H1 (cell line): Measurements from ENCODE around the gene MST1R. TPM values are rescaled to one million over a fixed set of nuclear protein-coding genes. Genes with fewer than 3 reads are reported as not detected.

Experiments used
- CTCF ChIA-PET: fragments of 300-600 bp; sonication (Branson Sonifier 250); formaldehyde crosslinking; loops from one replicate; lab custom pipeline; 2021; ENCODE audit not compliant: partially characterized antibody; lab: Charles Lee
- POLR2A ChIA-PET: fragments of 300-600 bp; sonication (Branson Sonifier 250); formaldehyde crosslinking; loops from one replicate; lab custom pipeline; 2021; ENCODE audit warnings: inconsistent platforms; ENCODE audit not compliant: partially characterized antibody; lab: Charles Lee
- DNase-seq, 2 experiments: peaks; one replicate each; pipeline versions ENCODE4 v3.0.0 to v3.0.0-alpha.2; 2010 to 2022; ENCODE audit warnings: low spot score in 2 of 2, low read depth in 1 of 2, mixed read lengths in 1 of 2
- FAIRE-seq: peaks from 2 replicates; lab custom pipeline; 2011; peaks lifted over from hg19 to GRCh38; lab: Jason Lieb, UNC
- H2AFZ ChIP-seq: 2 replicates; pipeline ENCODE4 v1.8.1; 2012; ENCODE audit warnings: low read length, inconsistent platforms
- H2AK5ac ChIP-seq: 2 replicates; pipeline ENCODE4 v1.6.1; 2013; ENCODE audit warnings: low read depth, low read length
- H2BK120ac ChIP-seq: replicated peaks from 2 replicates; pipeline ENCODE3; 2013; ENCODE audit warnings: low read depth, low read length, inconsistent platforms
- H2BK12ac ChIP-seq: 2 replicates; pipeline ENCODE4 v1.6.1; 2013; ENCODE audit warnings: low read depth, low read length
- H2BK15ac ChIP-seq: 2 replicates; pipeline ENCODE4 v1.6.1; 2013; ENCODE audit warnings: low read length
- H2BK20ac ChIP-seq: 2 replicates; pipeline ENCODE4 v1.6.1; 2013; ENCODE audit warnings: low read length
- H2BK5ac ChIP-seq: 2 replicates; pipeline ENCODE4 v1.6.1; 2013; ENCODE audit warnings: low read depth, low read length
- H3K14ac ChIP-seq: 2 replicates; pipeline ENCODE4 v1.6.1; 2013; ENCODE audit warnings: inconsistent platforms; ENCODE audit not compliant: insufficient read length
- H3K18ac ChIP-seq: 2 replicates; pipeline ENCODE4 v1.6.1; 2013; ENCODE audit warnings: low read length; ENCODE audit errors: extremely low read depth
- H3K23ac ChIP-seq: 2 replicates; pipeline ENCODE4 v1.6.1; 2013; ENCODE audit warnings: inconsistent platforms; ENCODE audit not compliant: insufficient read length
- H3K23me2 ChIP-seq: 2 replicates; pipeline ENCODE4 v1.6.1; 2013; ENCODE audit warnings: low read depth, low read length
- H3K27ac ChIP-seq: 2 replicates; pipeline ENCODE4 v1.6.1; 2011; ENCODE audit warnings: low read depth, low read length, inconsistent platforms
- H3K27me3 ChIP-seq, 4 experiments: replicated peaks in 1 of 4; 1 replicate in 1 of 4; 2 replicates in 3 of 4; pipeline versions ENCODE4 v1.6.1 to v1.8.1; 2011 to 2013; ENCODE audit warnings: low read length in 3 of 4, mild to moderate bottlenecking in 3 of 4, inconsistent platforms in 2 of 4, mixed read lengths in 2 of 4, moderate library complexity in 1 of 4; ENCODE audit not compliant: control insufficient read depth in 3 of 4, insufficient read depth in 3 of 4; ENCODE audit errors: extremely low read depth in 1 of 4
- H3K36me3 ChIP-seq, 4 experiments: 2 replicates each; pipeline versions ENCODE4 v1.6.1 to v1.8.1; 2011 to 2013; ENCODE audit warnings: mild to moderate bottlenecking in 4 of 4, low read length in 3 of 4, moderate library complexity in 2 of 4, control low read depth in 1 of 4, inconsistent platforms in 1 of 4; ENCODE audit not compliant: insufficient read depth in 4 of 4, control insufficient read depth in 2 of 4
- H3K4ac ChIP-seq: replicated peaks from 2 replicates; pipeline ENCODE3; 2013; ENCODE audit warnings: low read length, low read depth, mixed read lengths, inconsistent platforms; ENCODE audit not compliant: insufficient read length
- H3K4me1 ChIP-seq, 4 experiments: replicated peaks in 1 of 4; 1 replicate in 1 of 4; 2 replicates in 3 of 4; pipeline versions ENCODE4 v1.6.1 to v1.8.1; 2011 to 2013; ENCODE audit warnings: low read length in 3 of 4, inconsistent platforms in 2 of 4, mixed read lengths in 1 of 4; ENCODE audit not compliant: insufficient read depth in 4 of 4, control insufficient read depth in 3 of 4
- H3K4me2 ChIP-seq, 2 experiments: 2 replicates each; pipeline versions ENCODE4 v1.6.1 to v1.8.1; 2011 to 2013; ENCODE audit warnings: low read depth in 2 of 2, low read length in 2 of 2, control low read depth in 1 of 2, inconsistent platforms in 1 of 2, mild to moderate bottlenecking in 1 of 2; ENCODE audit not compliant: insufficient read depth in 1 of 2
- H3K4me3 ChIP-seq, 4 experiments: fragments of 200-600, 300-600 bp in 1 of 4; sonication (generic), shearing (Covaris generic), sonication (Bioruptor Twin) in 1 of 4; 2 replicates each; pipeline versions ENCODE4 v1.5.1 to v1.8.1; 2011 to 2016; ENCODE audit warnings: low read length in 4 of 4, low read depth in 3 of 4, control low read depth in 2 of 4, inconsistent platforms in 2 of 4, mild to moderate bottlenecking in 2 of 4, mixed read lengths in 1 of 4, moderate library complexity in 1 of 4; ENCODE audit not compliant: insufficient read depth in 2 of 4; ENCODE audit errors: extremely low read depth in 1 of 4
- H3K56ac ChIP-seq: replicated peaks from 2 replicates; pipeline ENCODE3; 2013; ENCODE audit warnings: low read depth, mild to moderate bottlenecking, mixed read lengths, low read length, inconsistent platforms; ENCODE audit not compliant: insufficient read length
- H3K79me1 ChIP-seq: 2 replicates; pipeline ENCODE4 v1.6.1; 2013; ENCODE audit warnings: low read depth, low read length, control low read depth
- H3K79me2 ChIP-seq, 2 experiments: 2 replicates each; pipeline versions ENCODE4 v1.6.1 to v1.8.1; 2012 to 2013; ENCODE audit warnings: low read length in 2 of 2, mild to moderate bottlenecking in 2 of 2, inconsistent platforms in 1 of 2; ENCODE audit not compliant: insufficient read depth in 2 of 2, control insufficient read depth in 1 of 2
- H3K9ac ChIP-seq, 4 experiments: replicated peaks in 1 of 4; 1 replicate in 1 of 4; 2 replicates in 3 of 4; pipeline versions ENCODE4 v1.6.1 to v1.8.1; 2011 to 2013; ENCODE audit warnings: low read depth in 3 of 4, low read length in 3 of 4, control low read depth in 2 of 4, mild to moderate bottlenecking in 2 of 4, moderate library complexity in 2 of 4, inconsistent platforms in 1 of 4; ENCODE audit errors: extremely low read depth in 1 of 4
- H3K9me3 ChIP-seq, 2 experiments: 2 replicates each; pipeline versions ENCODE4 v1.6.1 to v1.8.1; 2012 to 2013; ENCODE audit warnings: mild to moderate bottlenecking in 2 of 2, moderate library complexity in 2 of 2, control low read depth in 1 of 2, inconsistent platforms in 1 of 2, low read depth in 1 of 2, low read length in 1 of 2, mixed read lengths in 1 of 2; ENCODE audit not compliant: insufficient read depth in 2 of 2
- H4K20me1 ChIP-seq, 2 experiments: replicated peaks in 1 of 2; 2 replicates each; pipeline versions ENCODE3 to v1.8.1; 2011 to 2013; ENCODE audit warnings: inconsistent platforms in 2 of 2, low read length in 2 of 2, mild to moderate bottlenecking in 1 of 2; ENCODE audit not compliant: insufficient read depth in 2 of 2, control insufficient read depth in 1 of 2
- H4K5ac ChIP-seq: 2 replicates; pipeline ENCODE4 v1.6.1; 2013; ENCODE audit warnings: low read length, low read depth, mixed read lengths, inconsistent platforms; ENCODE audit not compliant: insufficient read length
- H4K8ac ChIP-seq: 2 replicates; pipeline ENCODE4 v1.8.0; 2013; ENCODE audit warnings: mild to moderate bottlenecking, moderate library complexity, low read length, inconsistent platforms; ENCODE audit not compliant: insufficient read depth; ENCODE audit errors: extremely low read depth
- H4K91ac ChIP-seq: replicated peaks from 2 replicates; pipeline ENCODE3; 2013; ENCODE audit warnings: low read length, mixed read lengths, inconsistent platforms; ENCODE audit not compliant: insufficient read length
- CHD2 ChIP-seq: IDR thresholded peaks from 2 replicates; pipeline ENCODE4 v1.6.1; 2012; ENCODE audit warnings: low read length, improper control_type of control experiment
- GABPA ChIP-seq: IDR thresholded peaks from 2 replicates; pipeline ENCODE4 v1.6.1; 2011; ENCODE audit warnings: mild to moderate bottlenecking, low read length, moderate library complexity, borderline replicate concordance; ENCODE audit not compliant: insufficient read depth
- JUN ChIP-seq: IDR thresholded peaks from 2 replicates; pipeline ENCODE4 v1.6.1; 2011; ENCODE audit warnings: low read depth, mild to moderate bottlenecking, improper control_type of control experiment, low read length
- RFX5 ChIP-seq: IDR thresholded peaks from 2 replicates; pipeline ENCODE4 v1.6.1; 2011; ENCODE audit warnings: low read depth, low read length, improper control_type of control experiment, borderline replicate concordance
- TAF1 ChIP-seq: IDR thresholded peaks from 2 replicates; pipeline ENCODE4 v1.6.1; 2011; ENCODE audit warnings: mild to moderate bottlenecking, low read depth, low read length
- YY1 ChIP-seq: IDR thresholded peaks from 2 replicates; pipeline ENCODE4 v1.6.1; 2011; ENCODE audit warnings: low read depth, mild to moderate bottlenecking, low read length
- WGBS, 2 experiments: shearing (Covaris generic) in 1 of 2; methylation state at CpG; one replicate each; pipeline versions ENCODE4 v1.1.6 to v1.1.7; 2013 to 2015; ENCODE audit warnings: low lambda C conversion rate in 2 of 2, mixed read lengths in 2 of 2, inconsistent platforms in 1 of 2, low coverage in 1 of 2, missing lambda C conversion rate in 1 of 2; ENCODE audit not compliant: insufficient replicate concordance in 2 of 2, insufficient coverage in 1 of 2, insufficient read length in 1 of 2; ENCODE audit errors: extremely low coverage in 1 of 2, missing lambda C conversion rate in 1 of 2; 5-methylcytosine and 5-hydroxymethylcytosine counted together
- polyA plus RNA-seq, 7 experiments: library from polyadenylated mRNA; depleted of rRNA in 3 of 7; stranded (reverse) in 5 of 7; unstranded in 2 of 7; fragments of >200 nt in 5 of 7; fragments of 200-250 nt in 2 of 7; gene quantifications; 1 replicate in 5 of 7; 2 replicates in 1 of 7; 4 replicates in 1 of 7; pipeline versions ENCODE4 v1.2.1 to v1.2.3, GENCODE V29; 2011 to 2013; ENCODE audit warnings: missing spikeins in 2 of 7, mixed read lengths in 2 of 7
- total RNA-seq: library from RNA; stranded (reverse); fragmentation: NEBNext Ultra II Directional; extraction: Animal tissue kit (Norgen Biotek cat#: 25700); gene quantifications from 2 replicates; pipeline ENCODE4 v1.2.1, GENCODE V29; 2021

Gene MST1R
- total and polyA plus RNA-seq, 2 of the 8 experiments (the other 6 are each of a cell fraction or from before 2014, with no cell fraction given) = 4.8 to 7.6 TPM

DNA sequence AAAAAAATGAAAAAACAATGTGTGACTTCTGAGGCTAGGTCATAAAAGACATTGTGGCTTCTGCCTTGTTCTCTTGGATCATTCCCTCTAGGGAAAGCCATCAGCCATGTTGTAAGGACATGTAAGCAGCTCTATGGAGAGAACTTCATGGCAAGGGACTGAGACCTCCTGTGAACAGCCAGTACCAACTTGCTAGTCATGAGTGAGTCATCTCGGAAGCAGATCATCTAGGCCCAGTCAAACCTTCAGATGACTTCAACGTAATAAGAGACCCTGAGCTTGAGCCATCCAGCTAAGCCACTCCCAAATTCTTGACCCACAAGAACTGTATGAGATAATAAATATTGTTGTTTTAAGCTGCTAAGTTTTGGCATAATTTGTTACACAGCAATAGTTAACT lies 21.0 kb upstream of the MST1R start:
- no peak overlapping the region for H3K9ac ChIP-seq
- no peaks in the 10 kb centered on the region for H4K20me1 ChIP-seq
- H3K27me3 ChIP-seq = no peaks in the 10 kb centered on the region
- no peak overlapping the region for H2BK12ac ChIP-seq
- peaks cover 0 to 4% (median 2%) of the 10 kb centered on the region in 4 experiments; a peak in 2 of 7 replicates for H3K4me1 ChIP-seq
- H2AFZ ChIP-seq = no peak overlapping the region
- H3K79me2 ChIP-seq = no peaks in the 10 kb centered on the region
- TF ChIP-seq YY1 (no peak), TAF1 (no peak), JUN (no peak), GABPA (no peak), RFX5 (no peak), CHD2 (no peak)
- DNase-seq (no peak), FAIRE-seq (no peak)
- H4K5ac ChIP-seq = no peak overlapping the region
- no peak overlapping the region for H2BK20ac ChIP-seq
- POLR2A ChIA-PET = interaction anchor here (1.1 to 1.2 kb wide), 2 partner anchors 10 to 12 kb away, joined by 3 to 7 read pairs; no protein-coding TSS in a partner anchor
- no peak overlapping the region for H3K4me2 ChIP-seq
- H3K23ac ChIP-seq = no peak overlapping the region
- no peak overlapping the region for H3K14ac ChIP-seq
- CTCF ChIA-PET = interaction anchor here (0.6 to 3.0 kb wide), 11 partner anchors 9 to 1845 kb away, joined by 3 to 17 read pairs (median 4); partner anchors contain the start of gene RBM6
- no peak overlapping the region for H3K56ac ChIP-seq
- H4K91ac ChIP-seq = no peak overlapping the region
- 89% methylated on average over 2 of the region's 2 CpGs; no CpG with 5 or more reads in 1 of the 2 experiments for WGBS, 2 experiments
- no peak overlapping the region for H4K8ac ChIP-seq
- H3K4ac ChIP-seq = no peak overlapping the region
- H3K9me3 ChIP-seq = no peaks in the 10 kb centered on the region
- no peak overlapping the region for H2AK5ac ChIP-seq
- no peaks in the 10 kb centered on the region for H3K36me3 ChIP-seq
- H2BK5ac ChIP-seq = no peak overlapping the region
- no peak overlapping the region for H3K18ac ChIP-seq
- no peak overlapping the region for H3K27ac ChIP-seq
- H2BK120ac ChIP-seq = no peak overlapping the region
- H3K79me1 ChIP-seq = no peaks in the 10 kb centered on the region
- H3K23me2 ChIP-seq = no peaks in the 10 kb centered on the region
- H2BK15ac ChIP-seq = no peak overlapping the region
- no peak overlapping the region for H3K4me3 ChIP-seq
